ENCODE results near the gene CDH1. TPM values are rescaled to one million over a fixed set of nuclear protein-coding genes. Genes with fewer than 3 reads are reported as not detected.
A peak's percentile ranks its signal among the peaks of the same experiment; 100 is the strongest.

The CDH1 gene
- total RNA-seq (2021; ENCODE audit: unreplicated experiment) = 65.8 TPM
- polyA plus RNA-seq (2012; ENCODE audit: insufficient read length) = 9.5 TPM
- Bru-seq, nascent RNA = percentile 57 among the genes with signal in this experiment
- BruChase-seq, experiment 1, labeled RNA remaining after a 2-hour chase = percentile 53 among the genes with signal in this experiment
- percentile 64 among the genes with signal in this experiment for BruChase-seq, experiment 2, labeled RNA remaining after a 6-hour chase
- long read RNA-seq, full-length matches to known transcripts = 4 of 49 reads
- long read RNA-seq, partial matches to known transcripts = 44 of 49 reads
- long read RNA-seq, other reads (novel, unspliced or antisense) = 1 of 49 reads

GRCh38 chr16:68737046-68737729, at the start of gene CDH1:
Gene CDH1, plus strand, starts transcription at chr16:68737292. Its CDS starts 124 bp downstream, at chr16:68737416.
- BruUV-seq (replicated peaks) = no TSS peak
- TF ChIP-seq, protein P1, sequence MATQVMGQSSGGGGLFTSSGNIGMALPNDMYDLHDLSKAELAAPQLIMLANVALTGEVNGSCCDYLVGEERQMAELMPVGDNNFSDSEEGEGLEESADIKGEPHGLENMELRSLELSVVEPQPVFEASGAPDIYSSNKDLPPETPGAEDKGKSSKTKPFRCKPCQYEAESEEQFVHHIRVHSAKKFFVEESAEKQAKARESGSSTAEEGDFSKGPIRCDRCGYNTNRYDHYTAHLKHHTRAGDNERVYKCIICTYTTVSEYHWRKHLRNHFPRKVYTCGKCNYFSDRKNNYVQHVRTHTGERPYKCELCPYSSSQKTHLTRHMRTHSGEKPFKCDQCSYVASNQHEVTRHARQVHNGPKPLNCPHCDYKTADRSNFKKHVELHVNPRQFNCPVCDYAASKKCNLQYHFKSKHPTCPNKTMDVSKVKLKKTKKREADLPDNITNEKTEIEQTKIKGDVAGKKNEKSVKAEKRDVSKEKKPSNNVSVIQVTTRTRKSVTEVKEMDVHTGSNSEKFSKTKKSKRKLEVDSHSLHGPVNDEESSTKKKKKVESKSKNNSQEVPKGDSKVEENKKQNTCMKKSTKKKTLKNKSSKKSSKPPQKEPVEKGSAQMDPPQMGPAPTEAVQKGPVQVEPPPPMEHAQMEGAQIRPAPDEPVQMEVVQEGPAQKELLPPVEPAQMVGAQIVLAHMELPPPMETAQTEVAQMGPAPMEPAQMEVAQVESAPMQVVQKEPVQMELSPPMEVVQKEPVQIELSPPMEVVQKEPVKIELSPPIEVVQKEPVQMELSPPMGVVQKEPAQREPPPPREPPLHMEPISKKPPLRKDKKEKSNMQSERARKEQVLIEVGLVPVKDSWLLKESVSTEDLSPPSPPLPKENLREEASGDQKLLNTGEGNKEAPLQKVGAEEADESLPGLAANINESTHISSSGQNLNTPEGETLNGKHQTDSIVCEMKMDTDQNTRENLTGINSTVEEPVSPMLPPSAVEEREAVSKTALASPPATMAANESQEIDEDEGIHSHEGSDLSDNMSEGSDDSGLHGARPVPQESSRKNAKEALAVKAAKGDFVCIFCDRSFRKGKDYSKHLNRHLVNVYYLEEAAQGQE (IDR thresholded peaks at IDR 0.05; ENCODE audit: insufficient read depth in 1 of 2, low read depth in 2 of 2, low read length in 1 of 2) = no peak
- TF ChIP-seq SIN3A (IDR thresholded peaks at IDR 0.05; ENCODE audit: borderline replicate concordance, insufficient read depth, low read depth, low read length) (no peak), POLR2AphosphoS5 (IDR thresholded peaks at IDR 0.05; ENCODE audit: low read depth, low read length) (no peak), CTCF (IDR thresholded peaks at IDR 0.05) (no peak), TCF7L2 (IDR thresholded peaks at IDR 0.05; ENCODE audit: low read depth, low read length) (no peak)
- ATAC-seq (peak; percentile 42; the same call in 1 of the 2 replicates), DNase-seq (ENCODE audit: low read depth, low spot score) (no peak)
- peak within 1 kb of the TSS; percentile 61 for H3K27ac ChIP-seq (ENCODE audit: low read length)
- in situ Hi-C loops (cut with HindIII; ENCODE audit: low pct_unique_long_range_greater_than_20kb, low sequenced_read_pairs) (no loop called here), intact Hi-C loops (cut with micrococcal nuclease; ENCODE audit: unreplicated experiment) (no loop called here)
- H3K36me3 ChIP-seq (ENCODE audit: control insufficient read depth, insufficient read depth, low read length) = no peaks in the 10 kb centered on the region; the same call in 1 of the 2 replicates
- H3K4me3 ChIP-seq (ENCODE audit: low read depth in 2 of 2, low read length in 2 of 2) = peak within 1 kb of the TSS; percentile 48 to 63
- no peaks in the 10 kb centered on the region for H3K27me3 ChIP-seq (ENCODE audit: control insufficient read depth, insufficient read depth, low read length)
- ChIA-PET CTCF (no interaction called here), POLR2A (interaction anchor here (0.7 kb wide), 1 partner anchor 147 kb away, joined by 3 read pairs; no protein-coding TSS in a partner anchor)
- peaks cover 14% of the 10 kb centered on the region for H3K4me1 ChIP-seq (ENCODE audit: control insufficient read depth, insufficient read depth, low read length)
- no peaks in the 10 kb centered on the region for H3K9me3 ChIP-seq (ENCODE audit: control insufficient read depth, insufficient read depth, low read depth, low read length)

- in situ Hi-C loops (cut with HindIII; ENCODE audit: low pct_unique_long_range_greater_than_20kb, low sequenced_read_pairs) (no loop called here), intact Hi-C loops (cut with micrococcal nuclease; ENCODE audit: unreplicated experiment) (loop anchor here (10.0 kb wide), 1 partner anchor 95 kb away; no protein-coding TSS in a partner anchor)
- no peak for TF ChIP-seq TCF7L2 (IDR thresholded peaks at IDR 0.05; ENCODE audit: low read depth, low read length)
- H3K27ac ChIP-seq (ENCODE audit: low read length) = no peak overlapping the region
- DNase-seq (ENCODE audit: low read depth, low spot score) (no peak), ATAC-seq (peak; percentile 34; the same call in 1 of the 2 replicates)
- H3K9me3 ChIP-seq (ENCODE audit: control insufficient read depth, insufficient read depth, low read depth, low read length) = no peaks in the 10 kb centered on the region
- no peak overlapping the region for H3K4me3 ChIP-seq (ENCODE audit: low read depth in 2 of 2, low read length in 2 of 2)
- no peaks in the 10 kb centered on the region for H3K27me3 ChIP-seq (ENCODE audit: control insufficient read depth, insufficient read depth, low read length)
- H3K36me3 ChIP-seq (ENCODE audit: control insufficient read depth, insufficient read depth, low read length) = no peaks in the 10 kb centered on the region
- ChIA-PET POLR2A (interaction anchor here (0.6 to 0.7 kb wide), 3 partner anchors 30 to 1763 kb away, joined by 5 to 11 read pairs (median 6); no protein-coding TSS in a partner anchor), CTCF (no interaction called here)
- no peaks in the 10 kb centered on the region for H3K4me1 ChIP-seq (ENCODE audit: control insufficient read depth, insufficient read depth, low read length)
- BruUV-seq (replicated peaks) = no TSS peak
Measured at GRCh38 chr16:68689921-68690320, 47.2 kb upstream of the CDH1 start.

Data from Panc1 (cell line).